SK-N-SH treated with all-trans-retinoic acid at 6 μM for 48 hours (cell line): ENCODE results near the gene LIN52.

Source experiments
- ATAC-seq: fragments of 200-7000 bp; cut with Tn5 transposase; 3 replicates; pipeline ENCODE4 v1.9.1; 2020; ENCODE audit warnings: mild to moderate bottlenecking, moderate library complexity
- BACH2 ChIP-seq: fragments of 250-450 bp; sonication (Bioruptor Pico); IDR thresholded peaks from 2 replicates; pipeline ENCODE4 v1.9.0; 2021; ENCODE audit warnings: mild to moderate bottlenecking, borderline replicate concordance
- CSDC2 ChIP-seq: fragments of 250-450 bp; sonication (Bioruptor Pico); IDR thresholded peaks from 2 replicates; pipeline ENCODE4 v1.5.0; 2020; ENCODE audit warnings: mild to moderate bottlenecking, moderate library complexity
- ISL1 ChIP-seq: fragments of 250-450 bp; sonication (Bioruptor Pico); IDR thresholded peaks from 2 replicates; pipeline ENCODE4 v2.1.2; 2022; ENCODE audit warnings: mild to moderate bottlenecking, moderate library complexity
- OSR1 ChIP-seq: fragments of 250-450 bp; sonication (Bioruptor Pico); IDR thresholded peaks from 2 replicates; pipeline ENCODE4 v1.8.0; 2022; ENCODE audit warnings: moderate library complexity, mild to moderate bottlenecking, inconsistent platforms
- RARB ChIP-seq: fragments of 250-450 bp; sonication (Bioruptor Pico); IDR thresholded peaks from 2 replicates; pipeline ENCODE4 v1.8.0; 2021; ENCODE audit warnings: mild to moderate bottlenecking, moderate library complexity
- TCF4 ChIP-seq: fragments of 250-450 bp; sonication (Bioruptor Pico); IDR thresholded peaks from 2 replicates; pipeline ENCODE4 v1.8.0; 2021; ENCODE audit warnings: mild to moderate bottlenecking, moderate library complexity, borderline replicate concordance
- ZC3H10 ChIP-seq: fragments of 250-450 bp; sonication (Bioruptor Pico); IDR thresholded peaks from 2 replicates; pipeline ENCODE4 v1.5.1; 2021; ENCODE audit warnings: mild to moderate bottlenecking, moderate library complexity
- ZNF565 ChIP-seq: fragments of 450-650 bp; formaldehyde crosslinking; conservative IDR thresholded peaks from 2 replicates; pipeline ENCODE4 v1.5.0; 2020; ENCODE audit warnings: low read depth, mild to moderate bottlenecking, moderate library complexity
- ZNF8 ChIP-seq: fragments of 450-650 bp; formaldehyde crosslinking; IDR thresholded peaks from 2 replicates; pipeline ENCODE4 v1.5.0; 2020; ENCODE audit warnings: mild to moderate bottlenecking, moderate library complexity
- TF ChIP-seq, protein P1 (sequence below): fragments of 250-450 bp; sonication (Bioruptor Pico); IDR thresholded peaks from 2 replicates; pipeline ENCODE4 v1.8.0; 2020; ENCODE audit warnings: mild to moderate bottlenecking, moderate library complexity, borderline replicate concordance
- TF ChIP-seq, protein P2 (sequence below): fragments of 250-450 bp; sonication (Bioruptor Pico); IDR thresholded peaks from 2 replicates; pipeline ENCODE4 v1.8.0; 2021; ENCODE audit warnings: low read depth, mild to moderate bottlenecking, moderate library complexity, borderline replicate concordance
- TF ChIP-seq, protein P3 (sequence below): fragments of 250-450 bp; sonication (Bioruptor Pico); IDR thresholded peaks from 2 replicates; pipeline ENCODE4 v1.5.0; 2020; ENCODE audit warnings: mild to moderate bottlenecking, moderate library complexity
- TF ChIP-seq, protein P4 (sequence below): fragments of 250-450 bp; sonication (Bioruptor Pico); IDR thresholded peaks from 2 replicates; pipeline ENCODE4 v1.5.1; 2020; ENCODE audit warnings: low read depth, mild to moderate bottlenecking, moderate library complexity

The LIN52 gene

DNA sequence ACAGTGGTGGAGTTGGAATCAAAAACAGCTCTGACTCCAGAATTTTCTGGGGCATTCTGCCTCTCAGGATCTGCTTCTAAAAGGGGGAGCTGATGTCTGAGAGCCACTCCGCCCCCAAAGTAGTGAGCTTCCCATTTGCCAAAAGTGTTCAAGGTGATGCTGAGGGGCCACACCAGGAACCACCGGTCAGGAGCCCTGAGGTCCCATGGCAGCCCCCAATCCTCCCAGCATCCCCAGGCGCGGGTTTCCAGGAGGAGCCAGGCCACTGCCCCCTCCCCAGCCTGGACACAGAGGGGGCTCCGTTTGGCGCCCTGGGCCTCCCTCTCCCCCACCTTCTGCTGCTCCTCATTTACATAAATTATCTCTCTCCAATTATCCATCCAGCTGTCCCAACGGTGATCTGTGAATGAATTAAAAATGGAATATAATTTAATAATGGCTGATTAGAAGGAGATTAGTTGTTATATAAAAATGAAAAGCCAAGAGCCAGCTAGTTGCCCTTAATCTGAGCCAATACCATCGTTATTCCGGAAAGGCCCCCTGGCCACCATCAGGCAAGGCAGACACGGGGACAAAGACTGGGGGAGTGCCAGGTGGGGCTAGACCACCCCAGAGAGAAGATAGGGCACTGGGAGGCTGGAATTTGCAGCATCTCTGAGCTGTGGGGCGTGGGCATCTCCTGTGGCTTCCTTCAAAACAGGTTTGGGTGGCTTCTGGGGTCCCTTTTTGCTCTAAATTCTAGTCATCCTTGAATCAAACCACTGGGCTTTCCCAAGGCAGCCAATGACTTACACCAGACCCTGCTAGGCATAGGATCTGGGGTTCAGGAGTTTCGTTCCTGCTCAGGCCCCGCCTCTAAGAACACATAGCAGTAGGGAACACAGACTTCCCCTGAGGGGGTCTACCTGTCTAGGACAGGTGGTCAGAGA, 134.8 kb downstream of the LIN52 start (continued):
- TF ChIP-seq, protein P1, sequence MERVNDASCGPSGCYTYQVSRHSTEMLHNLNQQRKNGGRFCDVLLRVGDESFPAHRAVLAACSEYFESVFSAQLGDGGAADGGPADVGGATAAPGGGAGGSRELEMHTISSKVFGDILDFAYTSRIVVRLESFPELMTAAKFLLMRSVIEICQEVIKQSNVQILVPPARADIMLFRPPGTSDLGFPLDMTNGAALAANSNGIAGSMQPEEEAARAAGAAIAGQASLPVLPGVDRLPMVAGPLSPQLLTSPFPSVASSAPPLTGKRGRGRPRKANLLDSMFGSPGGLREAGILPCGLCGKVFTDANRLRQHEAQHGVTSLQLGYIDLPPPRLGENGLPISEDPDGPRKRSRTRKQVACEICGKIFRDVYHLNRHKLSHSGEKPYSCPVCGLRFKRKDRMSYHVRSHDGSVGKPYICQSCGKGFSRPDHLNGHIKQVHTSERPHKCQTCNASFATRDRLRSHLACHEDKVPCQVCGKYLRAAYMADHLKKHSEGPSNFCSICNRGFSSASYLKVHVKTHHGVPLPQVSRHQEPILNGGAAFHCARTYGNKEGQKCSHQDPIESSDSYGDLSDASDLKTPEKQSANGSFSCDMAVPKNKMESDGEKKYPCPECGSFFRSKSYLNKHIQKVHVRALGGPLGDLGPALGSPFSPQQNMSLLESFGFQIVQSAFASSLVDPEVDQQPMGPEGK (CRISPR knock-in tag), result no peak
- TF ChIP-seq, protein P2, sequence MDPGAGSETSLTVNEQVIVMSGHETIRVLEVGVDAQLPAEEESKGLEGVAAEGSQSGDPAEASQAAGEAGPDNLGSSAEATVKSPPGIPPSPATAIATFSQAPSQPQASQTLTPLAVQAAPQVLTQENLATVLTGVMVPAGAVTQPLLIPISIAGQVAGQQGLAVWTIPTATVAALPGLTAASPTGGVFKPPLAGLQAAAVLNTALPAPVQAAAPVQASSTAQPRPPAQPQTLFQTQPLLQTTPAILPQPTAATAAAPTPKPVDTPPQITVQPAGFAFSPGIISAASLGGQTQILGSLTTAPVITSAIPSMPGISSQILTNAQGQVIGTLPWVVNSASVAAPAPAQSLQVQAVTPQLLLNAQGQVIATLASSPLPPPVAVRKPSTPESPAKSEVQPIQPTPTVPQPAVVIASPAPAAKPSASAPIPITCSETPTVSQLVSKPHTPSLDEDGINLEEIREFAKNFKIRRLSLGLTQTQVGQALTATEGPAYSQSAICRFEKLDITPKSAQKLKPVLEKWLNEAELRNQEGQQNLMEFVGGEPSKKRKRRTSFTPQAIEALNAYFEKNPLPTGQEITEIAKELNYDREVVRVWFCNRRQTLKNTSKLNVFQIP (CRISPR knock-in tag), result no peak
- TF ChIP-seq BACH2 (CRISPR knock-in tag), result no peak
- no peak for TF ChIP-seq ZNF565
- no peak for TF ChIP-seq RARB (CRISPR knock-in tag)
- no peak for TF ChIP-seq ZC3H10 (CRISPR knock-in tag)
- TF ChIP-seq ISL1 (CRISPR knock-in tag), result no peak
- no peak for TF ChIP-seq ZNF8 (CRISPR knock-in tag)

DNA sequence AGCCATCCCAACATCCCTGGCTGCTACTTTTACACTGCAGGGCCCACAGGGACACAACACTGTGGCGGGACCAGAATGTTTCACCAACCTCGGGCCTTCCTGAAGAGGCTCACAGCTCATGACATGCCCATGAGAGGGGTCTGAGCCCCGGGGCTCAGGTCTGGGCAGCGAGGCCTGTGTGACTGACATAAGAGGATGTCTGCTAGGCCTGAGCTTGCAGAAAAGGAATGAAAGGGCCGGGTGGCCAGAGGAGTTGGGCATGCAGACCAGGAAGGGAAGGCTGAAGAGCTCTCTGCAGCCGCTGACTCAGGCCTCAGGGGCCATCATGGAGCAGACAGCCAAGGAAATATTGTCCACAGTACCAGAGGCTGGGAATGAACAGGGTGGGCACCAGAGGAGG, 136.2 kb downstream of the LIN52 start:
- no peak for ATAC-seq

More for the DNA sequence above, 136.2 kb downstream of the LIN52 start:
- TF ChIP-seq, protein P3, sequence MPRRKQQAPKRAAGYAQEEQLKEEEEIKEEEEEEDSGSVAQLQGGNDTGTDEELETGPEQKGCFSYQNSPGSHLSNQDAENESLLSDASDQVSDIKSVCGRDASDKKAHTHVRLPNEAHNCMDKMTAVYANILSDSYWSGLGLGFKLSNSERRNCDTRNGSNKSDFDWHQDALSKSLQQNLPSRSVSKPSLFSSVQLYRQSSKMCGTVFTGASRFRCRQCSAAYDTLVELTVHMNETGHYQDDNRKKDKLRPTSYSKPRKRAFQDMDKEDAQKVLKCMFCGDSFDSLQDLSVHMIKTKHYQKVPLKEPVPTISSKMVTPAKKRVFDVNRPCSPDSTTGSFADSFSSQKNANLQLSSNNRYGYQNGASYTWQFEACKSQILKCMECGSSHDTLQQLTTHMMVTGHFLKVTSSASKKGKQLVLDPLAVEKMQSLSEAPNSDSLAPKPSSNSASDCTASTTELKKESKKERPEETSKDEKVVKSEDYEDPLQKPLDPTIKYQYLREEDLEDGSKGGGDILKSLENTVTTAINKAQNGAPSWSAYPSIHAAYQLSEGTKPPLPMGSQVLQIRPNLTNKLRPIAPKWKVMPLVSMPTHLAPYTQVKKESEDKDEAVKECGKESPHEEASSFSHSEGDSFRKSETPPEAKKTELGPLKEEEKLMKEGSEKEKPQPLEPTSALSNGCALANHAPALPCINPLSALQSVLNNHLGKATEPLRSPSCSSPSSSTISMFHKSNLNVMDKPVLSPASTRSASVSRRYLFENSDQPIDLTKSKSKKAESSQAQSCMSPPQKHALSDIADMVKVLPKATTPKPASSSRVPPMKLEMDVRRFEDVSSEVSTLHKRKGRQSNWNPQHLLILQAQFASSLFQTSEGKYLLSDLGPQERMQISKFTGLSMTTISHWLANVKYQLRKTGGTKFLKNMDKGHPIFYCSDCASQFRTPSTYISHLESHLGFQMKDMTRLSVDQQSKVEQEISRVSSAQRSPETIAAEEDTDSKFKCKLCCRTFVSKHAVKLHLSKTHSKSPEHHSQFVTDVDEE, result no peak
- TF ChIP-seq CSDC2 (CRISPR knock-in tag) (no peak), OSR1 (CRISPR knock-in tag) (no peak), ZC3H10 (CRISPR knock-in tag) (no peak), ZNF565 (no peak), TCF4 (CRISPR knock-in tag) (no peak)
- TF ChIP-seq, protein P1 (CRISPR knock-in tag), result no peak
- TF ChIP-seq, protein P2 (CRISPR knock-in tag), result no peak
- TF ChIP-seq, protein P4, sequence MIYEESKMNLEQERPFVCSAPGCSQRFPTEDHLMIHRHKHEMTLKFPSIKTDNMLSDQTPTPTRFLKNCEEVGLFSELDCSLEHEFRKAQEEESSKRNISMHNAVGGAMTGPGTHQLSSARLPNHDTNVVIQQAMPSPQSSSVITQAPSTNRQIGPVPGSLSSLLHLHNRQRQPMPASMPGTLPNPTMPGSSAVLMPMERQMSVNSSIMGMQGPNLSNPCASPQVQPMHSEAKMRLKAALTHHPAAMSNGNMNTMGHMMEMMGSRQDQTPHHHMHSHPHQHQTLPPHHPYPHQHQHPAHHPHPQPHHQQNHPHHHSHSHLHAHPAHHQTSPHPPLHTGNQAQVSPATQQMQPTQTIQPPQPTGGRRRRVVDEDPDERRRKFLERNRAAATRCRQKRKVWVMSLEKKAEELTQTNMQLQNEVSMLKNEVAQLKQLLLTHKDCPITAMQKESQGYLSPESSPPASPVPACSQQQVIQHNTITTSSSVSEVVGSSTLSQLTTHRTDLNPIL (CRISPR knock-in tag), result no peak
